WTC11 (cell line): ENCODE measurements around the gene PSD4.

Experiments used
- ATF2 ChIP-seq: sonication (generic); formaldehyde crosslinking; IDR thresholded peaks from 2 replicates; pipeline ENCODE4 v1.8.1; 2022; ENCODE audit warnings: low read depth, missing genetic modification reagents, borderline replicate concordance
- CBFB ChIP-seq: sonication (generic); formaldehyde crosslinking; IDR thresholded peaks from 2 replicates; pipeline ENCODE4 v1.8.1; 2022; ENCODE audit warnings: mild to moderate bottlenecking, low read depth, missing genetic modification reagents
- CTCF ChIP-seq: fragments of 200-600 bp; IDR thresholded peaks from 2 replicates; pipeline ENCODE4 v1.8.0; 2022; ENCODE audit warnings: antibody characterized with exemption
- TCF7 ChIP-seq: sonication (generic); formaldehyde crosslinking; IDR thresholded peaks from 2 replicates; pipeline ENCODE4 v1.8.0; 2022; ENCODE audit warnings: mild to moderate bottlenecking, low read depth, missing genetic modification reagents, moderate library complexity

GRCh38 chr2:113178891-113179290, 5.1 kb downstream of the PSD4 start:
- no peak for TF ChIP-seq CTCF
- TF ChIP-seq TCF7 (CRISPR knock-in tag), result no peak
- no peak for TF ChIP-seq CBFB (CRISPR knock-in tag)
- TF ChIP-seq ATF2 (CRISPR knock-in tag), result no peak
